ENCODE measurements around the gene UGDH.

The UGDH gene

GRCh38 chr4:39452860-39453587 lies 74.2 kb downstream of the UGDH start:
- Histone ChIP-seq H4K8ac (ENCODE audit: low read length) (no peak overlapping the region), H2AK5ac (ENCODE audit: low read length, severe bottlenecking) (no peak overlapping the region), H3K23ac (ENCODE audit: low read length in 2 of 2) (no peak overlapping the region), H3K9me3 (ENCODE audit: control insufficient read depth, low read length) (no peaks in the 10 kb centered on the region), H3K4me1 (ENCODE audit: control insufficient read depth, insufficient read depth, low read depth, low read length) (peaks cover 9% of the 10 kb centered on the region), H3K4ac (ENCODE audit: low read depth in 1 of 2, low read length in 2 of 2) (no peak overlapping the region), H3K9ac (ENCODE audit: low read length) (no peak overlapping the region), H3K14ac (ENCODE audit: low read length in 2 of 2) (no peak overlapping the region), H2AFZ (ENCODE audit: low read depth, low read length) (no peak overlapping the region), H3K27me3 (ENCODE audit: control insufficient read depth in 1 of 2, insufficient read depth in 1 of 2, low read length in 2 of 2) (no peaks in the 10 kb centered on the region), H4K91ac (ENCODE audit: low read length) (no peak overlapping the region), H3K4me2 (ENCODE audit: low read length, poor library complexity, severe bottlenecking) (no peak overlapping the region), H3K4me3 (ENCODE audit: insufficient read depth in 1 of 2, low read depth in 1 of 2, low read length in 2 of 2) (no peak overlapping the region), H3K36me3 (ENCODE audit: control insufficient read depth in 1 of 2, insufficient read depth in 2 of 2, low read depth in 1 of 2, low read length in 2 of 2) (peaks cover 15 to 88% of the 10 kb centered on the region in 2 experiments), H2BK5ac (ENCODE audit: low read depth, low read length, poor library complexity, severe bottlenecking) (no peak overlapping the region), H3K18ac (ENCODE audit: low read depth in 1 of 2, low read length in 2 of 2) (no peak overlapping the region), H3K79me1 (replicated peaks; ENCODE audit: low read length, poor library complexity, severe bottlenecking) (peaks cover 5% of the 10 kb centered on the region), H2BK12ac (ENCODE audit: low read length in 2 of 2) (no peak overlapping the region), H3K27ac (ENCODE audit: low read length, poor library complexity, severe bottlenecking) (no peak overlapping the region), H2BK15ac (ENCODE audit: low read depth, poor library complexity, severe bottlenecking) (no peak overlapping the region), H2BK120ac (ENCODE audit: low read depth, low read length) (no peak overlapping the region)
- no peak for DNase-seq
- WGBS = 96% methylated on average over 11 of the region's 11 CpGs

- Histone ChIP-seq H3K9ac (ENCODE audit: low read length) (no peak overlapping the region), H3K4me2 (ENCODE audit: low read length, poor library complexity, severe bottlenecking) (no peak overlapping the region), H3K27me3 (ENCODE audit: control insufficient read depth in 1 of 2, insufficient read depth in 1 of 2, low read length in 2 of 2) (no peaks in the 10 kb centered on the region), H3K9me3 (ENCODE audit: control insufficient read depth, low read length) (no peaks in the 10 kb centered on the region), H4K91ac (ENCODE audit: low read length) (no peak overlapping the region), H2BK12ac (ENCODE audit: low read length in 2 of 2) (no peak overlapping the region), H2AK5ac (ENCODE audit: low read length, severe bottlenecking) (no peak overlapping the region), H3K27ac (ENCODE audit: low read length, poor library complexity, severe bottlenecking) (no peak overlapping the region), H2BK15ac (ENCODE audit: low read depth, poor library complexity, severe bottlenecking) (no peak overlapping the region), H3K4me1 (ENCODE audit: control insufficient read depth, insufficient read depth, low read depth, low read length) (peaks cover 10% of the 10 kb centered on the region), H2BK5ac (ENCODE audit: low read depth, low read length, poor library complexity, severe bottlenecking) (no peak overlapping the region), H2BK120ac (ENCODE audit: low read depth, low read length) (no peak overlapping the region), H2AFZ (ENCODE audit: low read depth, low read length) (no peak overlapping the region), H3K18ac (ENCODE audit: low read depth in 1 of 2, low read length in 2 of 2) (no peak overlapping the region), H3K23ac (ENCODE audit: low read length in 2 of 2) (no peak overlapping the region), H3K4me3 (ENCODE audit: insufficient read depth in 1 of 2, low read depth in 1 of 2, low read length in 2 of 2) (no peak overlapping the region), H3K4ac (ENCODE audit: low read depth in 1 of 2, low read length in 2 of 2) (no peak overlapping the region), H3K36me3 (ENCODE audit: control insufficient read depth in 1 of 2, insufficient read depth in 2 of 2, low read depth in 1 of 2, low read length in 2 of 2) (peaks cover 15 to 81% of the 10 kb centered on the region in 2 experiments), H4K8ac (ENCODE audit: low read length) (no peak overlapping the region), H3K14ac (ENCODE audit: low read length in 2 of 2) (no peak overlapping the region), H3K79me1 (replicated peaks; ENCODE audit: low read length, poor library complexity, severe bottlenecking) (peaks cover 5% of the 10 kb centered on the region)
- no peak for DNase-seq
- WGBS = 94% methylated on average over 6 of the region's 6 CpGs
These were observed 74.9 kb downstream of the UGDH start for GRCh38 chr4:39452153-39452859.

- H3K27ac ChIP-seq (ENCODE audit: low read length, poor library complexity, severe bottlenecking) = peak overlapping the region; percentile 27
- WGBS = 98% methylated on average over 5 of the region's 6 CpGs
These were observed 75.7 kb downstream of the UGDH start for GRCh38 chr4:39451423-39452023.

GRCh38 chr4:39450618-39451017 lies 76.6 kb downstream of the UGDH start:
- Histone ChIP-seq H2AFZ (ENCODE audit: low read depth, low read length) (no peak overlapping the region), H3K14ac (ENCODE audit: low read length in 2 of 2) (no peak overlapping the region), H2BK15ac (ENCODE audit: low read depth, poor library complexity, severe bottlenecking) (no peak overlapping the region), H3K9ac (ENCODE audit: low read length) (peak overlapping the region; percentile 32), H3K4me3 (ENCODE audit: insufficient read depth in 1 of 2, low read depth in 1 of 2, low read length in 2 of 2) (no peak overlapping the region), H3K18ac (ENCODE audit: low read depth in 1 of 2, low read length in 2 of 2) (no peak overlapping the region), H4K8ac (ENCODE audit: low read length) (no peak overlapping the region), H2BK5ac (ENCODE audit: low read depth, low read length, poor library complexity, severe bottlenecking) (no peak overlapping the region), H3K36me3 (ENCODE audit: control insufficient read depth in 1 of 2, insufficient read depth in 2 of 2, low read depth in 1 of 2, low read length in 2 of 2) (peaks cover 14 to 64% of the 10 kb centered on the region in 2 experiments), H3K4me2 (ENCODE audit: low read length, poor library complexity, severe bottlenecking) (no peak overlapping the region), H2BK120ac (ENCODE audit: low read depth, low read length) (no peak overlapping the region), H3K23ac (ENCODE audit: low read length in 2 of 2) (no peak overlapping the region), H3K79me1 (replicated peaks; ENCODE audit: low read length, poor library complexity, severe bottlenecking) (peaks cover 5% of the 10 kb centered on the region), H4K91ac (ENCODE audit: low read length) (no peak overlapping the region), H3K27ac (ENCODE audit: low read length, poor library complexity, severe bottlenecking) (no peak overlapping the region), H2AK5ac (ENCODE audit: low read length, severe bottlenecking) (no peak overlapping the region), H3K4me1 (ENCODE audit: control insufficient read depth, insufficient read depth, low read depth, low read length) (peaks cover 21% of the 10 kb centered on the region), H3K27me3 (ENCODE audit: control insufficient read depth in 1 of 2, insufficient read depth in 1 of 2, low read length in 2 of 2) (no peaks in the 10 kb centered on the region), H3K4ac (ENCODE audit: low read depth in 1 of 2, low read length in 2 of 2) (no peak overlapping the region), H2BK12ac (ENCODE audit: low read length in 2 of 2) (no peak overlapping the region), H3K9me3 (ENCODE audit: control insufficient read depth, low read length) (no peaks in the 10 kb centered on the region)
- 57% methylated on average over 2 of the region's 2 CpGs for WGBS
- DNase-seq = peak; percentile 40

More at GRCh38 chr4:39451423-39452023, 75.7 kb downstream of the UGDH start:
- Histone ChIP-seq H2AFZ (ENCODE audit: low read depth, low read length) (no peak overlapping the region), H3K4me1 (ENCODE audit: control insufficient read depth, insufficient read depth, low read depth, low read length) (peaks cover 17% of the 10 kb centered on the region), H2BK120ac (ENCODE audit: low read depth, low read length) (no peak overlapping the region), H2AK5ac (ENCODE audit: low read length, severe bottlenecking) (peak overlapping the region; percentile 32), H4K8ac (ENCODE audit: low read length) (no peak overlapping the region), H3K4ac (ENCODE audit: low read depth in 1 of 2, low read length in 2 of 2) (no peak overlapping the region), H3K9ac (ENCODE audit: low read length) (no peak overlapping the region), H3K23ac (ENCODE audit: low read length in 2 of 2) (no peak overlapping the region), H3K79me1 (replicated peaks; ENCODE audit: low read length, poor library complexity, severe bottlenecking) (peaks cover 5% of the 10 kb centered on the region), H3K9me3 (ENCODE audit: control insufficient read depth, low read length) (no peaks in the 10 kb centered on the region), H2BK12ac (ENCODE audit: low read length in 2 of 2) (no peak overlapping the region), H2BK15ac (ENCODE audit: low read depth, poor library complexity, severe bottlenecking) (no peak overlapping the region), H3K4me3 (ENCODE audit: insufficient read depth in 1 of 2, low read depth in 1 of 2, low read length in 2 of 2) (no peak overlapping the region), H3K14ac (ENCODE audit: low read length in 2 of 2) (no peak overlapping the region), H4K91ac (ENCODE audit: low read length) (no peak overlapping the region), H3K36me3 (ENCODE audit: control insufficient read depth in 1 of 2, insufficient read depth in 2 of 2, low read depth in 1 of 2, low read length in 2 of 2) (peaks cover 15 to 73% of the 10 kb centered on the region in 2 experiments), H3K18ac (ENCODE audit: low read depth in 1 of 2, low read length in 2 of 2) (no peak overlapping the region), H3K4me2 (ENCODE audit: low read length, poor library complexity, severe bottlenecking) (no peak overlapping the region), H3K27me3 (ENCODE audit: control insufficient read depth in 1 of 2, insufficient read depth in 1 of 2, low read length in 2 of 2) (no peaks in the 10 kb centered on the region), H2BK5ac (ENCODE audit: low read depth, low read length, poor library complexity, severe bottlenecking) (no peak overlapping the region)
- DNase-seq = no peak

Measured in mesenchymal stem cell (in vitro differentiated cells and primary cell).